ENCODE data around the gene ARSA. TPM values are rescaled to one million over a fixed set of nuclear protein-coding genes. Genes with fewer than 3 reads are reported as not detected.

ARSA gene
- total and polyA plus RNA-seq, 2 donors (not counting 3 experiments of a cell fraction or from before 2014, with no cell fraction given): 22.3 to 33.6 TPM

- ChIA-PET CTCF (interaction anchor here (1.4 to 3.0 kb wide), 2 partner anchors 14 to 31 kb away, joined by 5 to 18 read pairs; no protein-coding TSS in a partner anchor), POLR2A (no interaction called here)
- Histone ChIP-seq H2AFZ (ENCODE audit: low read depth, low read length) (no peak overlapping the region), H3K79me2 (ENCODE audit: control insufficient read depth, insufficient read depth, low read length) (no peaks in the 10 kb centered on the region), H3K4me2 (ENCODE audit: insufficient read depth, low read length) (no peak overlapping the region), H3K27ac (ENCODE audit: insufficient read depth, low read depth, low read length) (no peak overlapping the region), H3K27me3 (ENCODE audit: control insufficient read depth in 2 of 2, insufficient read depth in 2 of 2, low read length in 2 of 2) (peaks cover 23 to 29% of the 10 kb centered on the region in 2 experiments), H3K4me1 (ENCODE audit: control insufficient read depth, extremely low read depth, insufficient read depth, low read length) (no peaks in the 10 kb centered on the region), H3K9me3 (replicated peaks; ENCODE audit: control insufficient read depth, insufficient read depth, low read length) (no peaks in the 10 kb centered on the region), H4K20me1 (replicated peaks; ENCODE audit: control insufficient read depth, extremely low read depth, insufficient read depth, low read length) (no peaks in the 10 kb centered on the region), H3K9ac (replicated peaks; ENCODE audit: extremely low read depth, insufficient read depth, low read length) (no peak overlapping the region), H3K4me3 (replicated peaks in 1 of 3; ENCODE audit: insufficient read depth in 1 of 3, low read depth in 1 of 3, low read length in 3 of 3) (no peak overlapping the region), H3K36me3 (ENCODE audit: control insufficient read depth in 2 of 2, extremely low read depth in 1 of 2, insufficient read depth in 2 of 2, low read length in 2 of 2) (no peaks in the 10 kb centered on the region), H3K9me1 (replicated peaks; ENCODE audit: control insufficient read depth, extremely low read depth, insufficient read depth, low read length) (no peaks in the 10 kb centered on the region)
- TF ChIP-seq JUN (IDR thresholded peaks at IDR 0.05; ENCODE audit: borderline replicate concordance, insufficient read depth, insufficient read length, low read depth) (no peak), POLR2A (IDR thresholded peaks at IDR 0.05; ENCODE audit: low read depth, low read length) (no peak), GATA2 (IDR thresholded peaks at IDR 0.05; ENCODE audit: insufficient read depth, insufficient read length, low read depth, low read length) (no peak), POLR2AphosphoS5 (IDR thresholded peaks at IDR 0.05; ENCODE audit: insufficient read depth, low read depth, low read length) (no peak), MYC (IDR thresholded peaks at IDR 0.05; ENCODE audit: low read depth, low read length) (no peak), EZH2 (IDR thresholded peaks at IDR 0.05; ENCODE audit: borderline replicate concordance, low read depth, low read length, severe bottlenecking) (no peak), FOS (IDR thresholded peaks at IDR 0.05; ENCODE audit: borderline replicate concordance, insufficient read depth, low read length) (no peak)
- TF ChIP-seq, protein P1, sequence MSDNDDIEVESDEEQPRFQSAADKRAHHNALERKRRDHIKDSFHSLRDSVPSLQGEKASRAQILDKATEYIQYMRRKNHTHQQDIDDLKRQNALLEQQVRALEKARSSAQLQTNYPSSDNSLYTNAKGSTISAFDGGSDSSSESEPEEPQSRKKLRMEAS (IDR thresholded peaks at IDR 0.05; ENCODE audit: insufficient read depth, insufficient read length): no peak
- TF ChIP-seq, protein P2, sequence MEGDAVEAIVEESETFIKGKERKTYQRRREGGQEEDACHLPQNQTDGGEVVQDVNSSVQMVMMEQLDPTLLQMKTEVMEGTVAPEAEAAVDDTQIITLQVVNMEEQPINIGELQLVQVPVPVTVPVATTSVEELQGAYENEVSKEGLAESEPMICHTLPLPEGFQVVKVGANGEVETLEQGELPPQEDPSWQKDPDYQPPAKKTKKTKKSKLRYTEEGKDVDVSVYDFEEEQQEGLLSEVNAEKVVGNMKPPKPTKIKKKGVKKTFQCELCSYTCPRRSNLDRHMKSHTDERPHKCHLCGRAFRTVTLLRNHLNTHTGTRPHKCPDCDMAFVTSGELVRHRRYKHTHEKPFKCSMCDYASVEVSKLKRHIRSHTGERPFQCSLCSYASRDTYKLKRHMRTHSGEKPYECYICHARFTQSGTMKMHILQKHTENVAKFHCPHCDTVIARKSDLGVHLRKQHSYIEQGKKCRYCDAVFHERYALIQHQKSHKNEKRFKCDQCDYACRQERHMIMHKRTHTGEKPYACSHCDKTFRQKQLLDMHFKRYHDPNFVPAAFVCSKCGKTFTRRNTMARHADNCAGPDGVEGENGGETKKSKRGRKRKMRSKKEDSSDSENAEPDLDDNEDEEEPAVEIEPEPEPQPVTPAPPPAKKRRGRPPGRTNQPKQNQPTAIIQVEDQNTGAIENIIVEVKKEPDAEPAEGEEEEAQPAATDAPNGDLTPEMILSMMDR (IDR thresholded peaks at IDR 0.05; ENCODE audit: extremely low read depth in 1 of 2, insufficient read depth in 1 of 2, low read depth in 1 of 2, low read length in 2 of 2): no peak
- intact Hi-C loops (cut with micrococcal nuclease): no loop called here
- no TSS peak for BruUV-seq (replicated peaks)
- dilution Hi-C loops (cut with MboI; ENCODE audit: extremely low pct_ligation_motif_present, low sequenced_read_pairs): no loop called here
- FAIRE-seq (no peak), DNase-seq (ENCODE audit: low read depth, low spot score) (no peak)
These were observed 20.9 kb downstream of the ARSA start for GRCh38 chr22:50606946-50607658.
